ENCODE data around the gene PBX3. TPM values are rescaled to one million over a fixed set of nuclear protein-coding genes. Genes with fewer than 3 reads are reported as not detected.

The PBX3 gene
- total RNA-seq, 1 donor from 2014 or later = 23.6 TPM

- no peak for DNase-seq (ENCODE audit: extremely low read depth, low read depth, low spot score)
These were observed 221.7 kb downstream of the PBX3 start for GRCh38 chr9:125968714-125969374.

- DNase-seq (ENCODE audit: extremely low read depth, low read depth, low spot score) = no peak
These were observed 222.3 kb downstream of the PBX3 start for GRCh38 chr9:125969462-125969861.

- no peak for DNase-seq (ENCODE audit: extremely low read depth, low read depth, low spot score)
These were observed 222.7 kb downstream of the PBX3 start for GRCh38 chr9:125969868-125970267.

GRCh38 chr9:125970340-125970739, 223.2 kb downstream of the PBX3 start:
- no peak for DNase-seq (ENCODE audit: extremely low read depth, low read depth, low spot score)

GRCh38 chr9:125971050-125971449, 223.9 kb downstream of the PBX3 start:
- no peak for DNase-seq (ENCODE audit: extremely low read depth, low read depth, low spot score)

GRCh38 chr9:125972012-125972729, 225.0 kb downstream of the PBX3 start:
- no peak for DNase-seq (ENCODE audit: extremely low read depth, low read depth, low spot score)

- DNase-seq (ENCODE audit: extremely low read depth, low read depth, low spot score) = no peak
These were observed 226.4 kb downstream of the PBX3 start for GRCh38 chr9:125973547-125973946.

- no peak for DNase-seq (ENCODE audit: extremely low read depth, low read depth, low spot score)
These were observed 227.5 kb downstream of the PBX3 start for GRCh38 chr9:125974705-125975104.

GRCh38 chr9:125977223-125977622, 230.1 kb downstream of the PBX3 start:
- no peak for DNase-seq (ENCODE audit: extremely low read depth, low read depth, low spot score)

- no peak for DNase-seq (ENCODE audit: extremely low read depth, low read depth, low spot score)
These were observed 232.2 kb downstream of the PBX3 start for GRCh38 chr9:125979383-125979782.

GRCh38 chr9:125982798-125983406, 235.7 kb downstream of the PBX3 start:
- no peak for DNase-seq (ENCODE audit: extremely low read depth, low read depth, low spot score)

- DNase-seq (ENCODE audit: extremely low read depth, low read depth, low spot score) = no peak
These were observed 236.5 kb downstream of the PBX3 start for GRCh38 chr9:125983681-125984080.

GRCh38 chr9:125984461-125984860, 237.3 kb downstream of the PBX3 start:
- DNase-seq (ENCODE audit: extremely low read depth, low read depth, low spot score) = no peak

GRCh38 chr9:125985142-125985997, 238.2 kb downstream of the PBX3 start:
- DNase-seq (ENCODE audit: extremely low read depth, low read depth, low spot score) = no peak

GRCh38 chr9:125985998-125986655, 239.0 kb downstream of the PBX3 start:
- DNase-seq (ENCODE audit: extremely low read depth, low read depth, low spot score) = no peak

GRCh38 chr9:125986966-125987365, 239.8 kb downstream of the PBX3 start:
- no peak for DNase-seq (ENCODE audit: extremely low read depth, low read depth, low spot score)

- no peak for DNase-seq (ENCODE audit: extremely low read depth, low read depth, low spot score)
These were observed 240.2 kb downstream of the PBX3 start for GRCh38 chr9:125987420-125987819.

- no peak for DNase-seq (ENCODE audit: extremely low read depth, low read depth, low spot score)
These were observed 241.4 kb downstream of the PBX3 start for GRCh38 chr9:125988479-125989050.

- no peak for DNase-seq (ENCODE audit: extremely low read depth, low read depth, low spot score)
These were observed 241.9 kb downstream of the PBX3 start for GRCh38 chr9:125989090-125989501.

GRCh38 chr9:125989524-125990180, 242.5 kb downstream of the PBX3 start:
- no peak for DNase-seq (ENCODE audit: extremely low read depth, low read depth, low spot score)
